ENCODE results near the gene CASK. TPM values are rescaled to one million over a fixed set of nuclear protein-coding genes. Genes with fewer than 3 reads are reported as not detected.

The CASK gene
- total RNA-seq (2021; ENCODE audit: unreplicated experiment), result 33.5 TPM
- 14.0 TPM for polyA plus RNA-seq (2012; ENCODE audit: insufficient read length)
- Bru-seq, nascent RNA, result percentile 63 among the genes with signal in this experiment
- percentile 50 among the genes with signal in this experiment for BruChase-seq, experiment 1, labeled RNA remaining after a 2-hour chase
- BruChase-seq, experiment 2, labeled RNA remaining after a 6-hour chase, result percentile 54 among the genes with signal in this experiment
- long read RNA-seq, full-length matches to known transcripts, result 19 of 46 reads
- long read RNA-seq, partial matches to known transcripts, result 12 of 46 reads
- long read RNA-seq, other reads (novel, unspliced or antisense), result 15 of 46 reads

GRCh38 chrX:41923211-41923977 lies at the start of gene CASK:
CASK (minus strand) TSS chrX:41923554; CDS start chrX:41922988, 566 bp downstream.
- CTCF ChIA-PET, result no interaction called here
- POLR2A ChIA-PET, result no interaction called here
- peak within 1 kb of the TSS; percentile 61 for H3K27ac ChIP-seq (ENCODE audit: low read length)
- no TSS peak for BruUV-seq (replicated peaks)
- ATAC-seq (peak; percentile 96), DNase-seq (ENCODE audit: low read depth, low spot score) (no peak)
- H3K4me3 ChIP-seq (ENCODE audit: low read depth in 2 of 2, low read length in 2 of 2), result peak within 1 kb of the TSS; percentile 60 to 71
- in situ Hi-C loops (cut with HindIII; ENCODE audit: low pct_unique_long_range_greater_than_20kb, low sequenced_read_pairs), result no loop called here
- no peaks in the 10 kb centered on the region for H3K9me3 ChIP-seq (ENCODE audit: control insufficient read depth, insufficient read depth, low read depth, low read length)
- H3K27me3 ChIP-seq (ENCODE audit: control insufficient read depth, insufficient read depth, low read length), result no peaks in the 10 kb centered on the region
- TF ChIP-seq CTCF (IDR thresholded peaks at IDR 0.05), result peak; percentile 16; the same call in 1 of the 2 replicates
- no peak for TF ChIP-seq POLR2AphosphoS5 (IDR thresholded peaks at IDR 0.05; ENCODE audit: low read depth, low read length)
- intact Hi-C loops (cut with micrococcal nuclease; ENCODE audit: unreplicated experiment), result no loop called here
- no peaks in the 10 kb centered on the region; the same call in 1 of the 2 replicates for H3K4me1 ChIP-seq (ENCODE audit: control insufficient read depth, insufficient read depth, low read length)
- no peaks in the 10 kb centered on the region for H3K36me3 ChIP-seq (ENCODE audit: control insufficient read depth, insufficient read depth, low read length)

GRCh38 chrX:41971346-41971745 lies 48.0 kb upstream of the CASK start:
- no peaks in the 10 kb centered on the region for H3K4me1 ChIP-seq (ENCODE audit: control insufficient read depth, insufficient read depth, low read length)
- intact Hi-C loops (cut with micrococcal nuclease; ENCODE audit: unreplicated experiment), result no loop called here
- H3K4me3 ChIP-seq (ENCODE audit: low read depth in 2 of 2, low read length in 2 of 2), result no peak overlapping the region
- POLR2A ChIA-PET, result no interaction called here
- H3K27ac ChIP-seq (ENCODE audit: low read length), result no peak overlapping the region
- in situ Hi-C loops (cut with HindIII; ENCODE audit: low pct_unique_long_range_greater_than_20kb, low sequenced_read_pairs), result no loop called here
- H3K36me3 ChIP-seq (ENCODE audit: control insufficient read depth, insufficient read depth, low read length), result no peaks in the 10 kb centered on the region
- DNase-seq (ENCODE audit: low read depth, low spot score), result no peak
- H3K9me3 ChIP-seq (ENCODE audit: control insufficient read depth, insufficient read depth, low read depth, low read length), result no peaks in the 10 kb centered on the region
- TF ChIP-seq SIN3A (IDR thresholded peaks at IDR 0.05; ENCODE audit: borderline replicate concordance, insufficient read depth, low read depth, low read length), result no peak
- no peak for TF ChIP-seq POLR2AphosphoS5 (IDR thresholded peaks at IDR 0.05; ENCODE audit: low read depth, low read length)
- TF ChIP-seq CTCF (IDR thresholded peaks at IDR 0.05), result no peak
- TF ChIP-seq TCF7L2 (IDR thresholded peaks at IDR 0.05; ENCODE audit: low read depth, low read length), result no peak
- H3K27me3 ChIP-seq (ENCODE audit: control insufficient read depth, insufficient read depth, low read length), result no peaks in the 10 kb centered on the region
- CTCF ChIA-PET, result no interaction called here
- BruUV-seq (replicated peaks), result no TSS peak
- no peak for ATAC-seq

DNA sequence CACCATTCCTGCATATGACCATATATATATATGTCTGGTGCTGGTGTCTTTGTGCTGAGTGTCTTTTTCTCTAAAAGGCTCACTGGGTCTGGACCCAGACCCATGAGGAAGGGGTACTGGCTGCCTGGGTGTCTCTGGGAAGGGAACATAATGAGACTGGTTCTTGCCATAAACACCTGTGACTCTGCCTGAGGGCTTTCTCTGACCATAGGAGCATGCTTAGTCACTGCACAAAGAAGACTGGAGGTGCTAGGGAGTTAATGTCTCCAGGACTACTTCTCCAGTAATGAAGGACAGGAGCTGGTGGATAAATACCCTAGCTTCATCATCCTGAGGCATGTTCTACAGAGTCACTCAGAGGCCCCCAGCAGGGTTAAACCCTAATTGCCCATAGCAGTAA lies 47.1 kb upstream of the CASK start:
- ChIA-PET POLR2A (no interaction called here), CTCF (no interaction called here)
- in situ Hi-C loops (cut with HindIII; ENCODE audit: low pct_unique_long_range_greater_than_20kb, low sequenced_read_pairs) (no loop called here), intact Hi-C loops (cut with micrococcal nuclease; ENCODE audit: unreplicated experiment) (no loop called here)
- Histone ChIP-seq H3K4me1 (ENCODE audit: control insufficient read depth, insufficient read depth, low read length) (no peaks in the 10 kb centered on the region), H3K4me3 (ENCODE audit: low read depth in 2 of 2, low read length in 2 of 2) (no peak overlapping the region), H3K27ac (ENCODE audit: low read length) (no peak overlapping the region), H3K9me3 (ENCODE audit: control insufficient read depth, insufficient read depth, low read depth, low read length) (no peaks in the 10 kb centered on the region), H3K36me3 (ENCODE audit: control insufficient read depth, insufficient read depth, low read length) (no peaks in the 10 kb centered on the region), H3K27me3 (ENCODE audit: control insufficient read depth, insufficient read depth, low read length) (no peaks in the 10 kb centered on the region)
- TF ChIP-seq TCF7L2 (IDR thresholded peaks at IDR 0.05; ENCODE audit: low read depth, low read length) (no peak), SIN3A (IDR thresholded peaks at IDR 0.05; ENCODE audit: borderline replicate concordance, insufficient read depth, low read depth, low read length) (no peak), POLR2AphosphoS5 (IDR thresholded peaks at IDR 0.05; ENCODE audit: low read depth, low read length) (no peak), CTCF (IDR thresholded peaks at IDR 0.05) (0 out of 2 replicates have a peak, but pooled peaks have one; percentile 8), REST (IDR thresholded peaks at IDR 0.05; ENCODE audit: insufficient read depth in 1 of 2, low read depth in 2 of 2, low read length in 1 of 2) (no peak)
- ATAC-seq (no peak), DNase-seq (ENCODE audit: low read depth, low spot score) (no peak)
- no TSS peak for BruUV-seq (replicated peaks)

Measured in Panc1 (cell line).